ENCODE results near the gene SAMD13. TPM values are rescaled to one million over a fixed set of nuclear protein-coding genes. Genes with fewer than 3 reads are reported as not detected.

The SAMD13 gene
- total RNA-seq, 1 donor from 2014 or later: 0.73 TPM

DNA sequence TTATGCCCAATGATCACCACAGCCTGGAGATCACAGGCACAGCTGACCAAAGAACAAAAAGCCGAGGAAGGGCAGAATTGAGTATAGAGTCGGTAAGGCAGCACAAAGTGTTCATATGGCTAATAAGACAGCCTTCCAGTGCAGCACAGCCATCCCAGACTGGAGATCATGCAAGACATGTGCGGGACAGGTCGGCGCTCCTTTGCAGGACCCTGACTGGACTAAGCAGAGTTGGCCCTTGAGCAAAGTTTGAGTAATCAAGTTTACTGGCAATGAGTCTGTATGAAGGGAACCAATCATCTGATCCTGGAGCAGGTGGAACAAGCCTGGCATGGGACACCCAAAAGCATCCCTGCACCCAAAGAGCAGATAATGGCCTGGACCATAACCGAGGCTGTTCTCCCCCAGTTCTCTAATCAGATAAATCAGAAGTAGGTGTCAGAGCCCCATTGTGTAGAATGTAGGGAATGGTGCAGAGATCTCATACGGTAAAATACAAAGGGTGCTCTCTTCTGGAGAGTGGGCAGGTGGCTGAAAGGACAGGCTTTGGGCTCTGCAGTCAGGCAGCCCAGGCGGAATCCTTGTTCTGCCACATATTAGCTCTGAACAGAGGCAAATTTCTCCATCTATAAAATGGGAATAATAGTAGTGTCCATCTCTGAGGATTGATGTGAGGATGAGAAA, 86.1 kb downstream of the SAMD13 start:
- intact Hi-C loops (cut with DNase I): no loop called here
- ATAC-seq (ENCODE audit: poor library complexity) (no peak), DNase-seq (no peak)

DNA sequence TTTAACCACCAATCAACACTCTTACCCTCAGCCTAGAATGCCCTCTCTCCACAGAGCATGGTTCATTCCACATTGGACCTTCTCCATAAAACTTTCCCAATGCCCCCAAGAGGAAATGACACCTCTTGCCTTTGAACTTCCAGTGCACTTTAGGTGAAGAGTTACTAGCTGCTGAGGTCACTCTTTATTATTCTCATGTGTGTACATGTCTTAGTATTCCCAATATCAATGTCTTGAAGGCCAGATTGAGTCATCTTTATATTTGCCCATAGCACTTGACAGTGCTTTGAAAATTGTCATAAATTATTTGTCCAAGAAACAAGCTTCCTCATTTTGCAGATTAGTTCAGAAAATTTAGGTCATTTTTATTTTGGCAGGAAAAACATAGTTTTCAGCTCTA, 88.7 kb downstream of the SAMD13 start:
- ATAC-seq (ENCODE audit: poor library complexity): no peak
- no peak for DNase-seq
- intact Hi-C loops (cut with DNase I): no loop called here

DNA sequence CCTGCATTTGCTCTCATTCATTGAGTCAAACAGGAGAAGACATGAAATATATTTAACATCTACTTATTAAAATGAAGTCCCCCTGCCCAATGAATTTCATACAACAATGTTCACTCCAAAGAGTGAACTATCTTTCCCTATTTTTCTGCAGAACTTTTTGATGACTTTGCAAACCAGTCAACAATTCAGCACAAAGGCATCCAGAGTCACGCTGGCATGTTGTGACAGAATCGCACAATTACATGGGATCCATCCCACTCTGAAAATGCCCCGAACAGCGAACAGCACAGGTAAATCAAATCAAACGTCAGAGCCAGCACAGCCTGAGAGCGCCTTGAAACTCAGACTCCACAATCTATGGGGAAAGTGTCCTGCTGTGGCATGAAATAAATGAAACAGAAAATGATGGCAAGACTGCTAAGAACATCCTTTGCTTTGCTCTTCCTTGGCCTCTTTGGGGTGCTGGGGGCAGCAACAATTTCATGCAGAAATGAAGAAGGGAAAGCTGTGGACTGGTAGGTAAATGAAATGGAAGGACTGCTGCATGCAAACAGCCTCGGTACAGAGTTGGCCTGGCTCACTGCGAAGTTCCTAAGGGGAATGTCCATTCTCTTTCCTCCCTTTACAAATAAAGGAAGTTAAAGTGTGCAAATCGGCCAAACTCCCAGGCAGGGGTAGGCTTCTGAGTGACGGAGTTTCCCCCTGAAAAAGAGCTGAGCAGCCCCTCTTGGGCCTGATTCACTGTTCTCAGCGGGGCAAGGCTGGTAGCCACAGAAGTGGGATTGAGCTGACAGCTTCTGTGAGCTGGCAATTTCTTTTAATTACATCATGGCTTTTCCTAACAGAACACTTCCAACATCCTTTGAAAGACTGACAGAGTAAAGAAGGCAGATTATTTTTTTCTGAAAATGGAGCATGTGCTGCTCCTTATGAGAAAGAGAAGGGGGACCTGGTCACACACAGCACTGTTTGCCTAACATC, 97.0 kb downstream of the SAMD13 start, which contains the start of gene DNASE2B:
TSS of gene DNASE2B (plus strand) at position 310 of the 981 bp plus-strand sequence. CDS start at position 391, 81 bp downstream.
- intact Hi-C loops (cut with DNase I): no loop called here
- no peak for ATAC-seq (ENCODE audit: poor library complexity)
- DNase-seq: no peak

Other genes with a start within 250 kb of the SAMD13 start
- gene PRKACB, start 157.4 kb upstream of the SAMD13 start, total RNA-seq: 30.8 TPM
- not detected for gene DNASE2B, start 96.8 kb downstream of the SAMD13 start, total RNA-seq
- 29.9 TPM for gene RPF1, start 177.6 kb downstream of the SAMD13 start, total RNA-seq
- gene SPATA1, start 204.7 kb downstream of the SAMD13 start, total RNA-seq: 0.81 TPM
- 174 TPM for gene GNG5, start 204.9 kb downstream of the SAMD13 start, total RNA-seq